HCT116 (cell line): ENCODE results near the gene OR52E8. TPM values are rescaled to one million over a fixed set of nuclear protein-coding genes. Genes with fewer than 3 reads are reported as not detected.

Experiments used
- ATAC-seq: fragments of 200-7000 bp; cut with Tn5 transposase; 2 replicates; pipeline ENCODE4 v1.9.1; 2020; ENCODE audit warnings: mild to moderate bottlenecking, moderate library complexity
- BruUV-seq: library from RNA; stranded (reverse); fragments of 400-500 nt; replicated peaks from 2 replicates; lab custom pipeline; 2021; lab: Mats Ljungman, UMichigan
- CTCF ChIA-PET: fragments of 300-600 bp; sonication (Branson Sonifier 250); formaldehyde crosslinking; loops from one replicate; lab custom pipeline; 2021; ENCODE audit warnings: antibody characterized with exemption; lab: Charles Lee
- POLR2A ChIA-PET: fragments of 300-600, 350-600 bp; sonication (Branson Sonifier 250); formaldehyde crosslinking; loops from one replicate; lab custom pipeline; 2021; ENCODE audit warnings: antibody characterized with exemption; lab: Charles Lee
- RAD21 ChIA-PET, 2 experiments: fragments of 300-600 bp; sonication (Branson Sonifier 250); formaldehyde crosslinking; loops; one replicate each; lab custom pipeline; 2023; ENCODE audit warnings: low total read pairs in 2 of 2; ENCODE audit not compliant: uncharacterized antibody in 2 of 2, unreplicated experiment in 2 of 2, low non-redundant PET in 1 of 2; lab: Charles Lee
- DNase-seq: peaks from one replicate; pipeline ENCODE4 v3.0.0-alpha.2; 2010; ENCODE audit warnings: low read depth, low spot score
- H2AFZ ChIP-seq: fragments of 200-600 bp; shearing (Covaris generic), sonication (generic); 2 replicates; pipeline ENCODE4 v1.6.1; 2017; ENCODE audit warnings: low read depth, mixed run types, mixed read lengths, antibody characterized with exemption, low read length; ENCODE audit not compliant: poor library complexity, severe bottlenecking
- H3K27ac ChIP-seq: 2 replicates; pipeline ENCODE4 v1.5.1; 2012; ENCODE audit warnings: low read depth, low read length
- H3K27me3 ChIP-seq: fragments of 200-600 bp; sonication (generic); 2 replicates; pipeline ENCODE4 v1.6.1; 2016; ENCODE audit warnings: mixed run types, low read length, mixed read lengths; ENCODE audit not compliant: insufficient read depth
- H3K36me3 ChIP-seq, 2 experiments: fragments of 200-500 bp in 1 of 2; fragments of 200-600 bp in 1 of 2; sonication (Bioruptor generic) in 1 of 2; sonication (generic) in 1 of 2; 2 replicates each; pipeline versions ENCODE4 v1.5.1 to v1.6.1; 2014 to 2016; ENCODE audit warnings: low read length in 2 of 2, inconsistent platforms in 1 of 2, mixed read lengths in 1 of 2, mixed run types in 1 of 2; ENCODE audit not compliant: insufficient read depth in 2 of 2, control insufficient read depth in 1 of 2
- H3K4me1 ChIP-seq, 2 experiments: fragments of 200-600 bp in 1 of 2; sonication (generic) in 1 of 2; 2 replicates each; pipeline versions ENCODE4 v1.5.1 to v1.6.1; 2012 to 2017; ENCODE audit warnings: low read length in 2 of 2, inconsistent platforms in 1 of 2, mild to moderate bottlenecking in 1 of 2, mixed read lengths in 1 of 2, mixed run types in 1 of 2, moderate library complexity in 1 of 2; ENCODE audit not compliant: insufficient read depth in 2 of 2, control insufficient read depth in 1 of 2
- H3K4me2 ChIP-seq: fragments of 200-600 bp; sonication (generic); 2 replicates; pipeline ENCODE4 v1.6.1; 2017; ENCODE audit warnings: mixed run types, low read length, mixed read lengths
- H3K4me3 ChIP-seq, 2 experiments: fragments of 200-600 bp in 1 of 2; sonication (generic) in 1 of 2; replicated peaks in 1 of 2; 2 replicates each; pipeline ENCODE4 v1.5.1; 2011 to 2016; ENCODE audit warnings: low read length in 2 of 2, control low read depth in 1 of 2, low read depth in 1 of 2, mild to moderate bottlenecking in 1 of 2, mixed read lengths in 1 of 2, mixed run types in 1 of 2
- H3K79me2 ChIP-seq: fragments of 200-600 bp; sonication (generic); 2 replicates; pipeline ENCODE4 v1.6.1; 2017; ENCODE audit warnings: mild to moderate bottlenecking, mixed run types, low read length, moderate library complexity, mixed read lengths; ENCODE audit not compliant: insufficient read depth
- H3K9ac ChIP-seq: fragments of 200-600 bp; sonication (generic); 2 replicates; pipeline ENCODE4 v1.6.1; 2016; ENCODE audit warnings: low read length, mixed read lengths
- H3K9me2 ChIP-seq: fragments of 200-600 bp; sonication (generic), shearing (Covaris generic); 2 replicates; pipeline ENCODE4 v1.6.1; 2017; ENCODE audit warnings: mixed run types, mild to moderate bottlenecking, moderate library complexity; ENCODE audit not compliant: insufficient read depth
- H3K9me3 ChIP-seq, 2 experiments: fragments of 200-500 bp in 1 of 2; fragments of 200-600 bp in 1 of 2; sonication (Bioruptor generic) in 1 of 2; sonication (generic) in 1 of 2; 2 replicates each; pipeline ENCODE4 v1.6.1; 2014 to 2017; ENCODE audit warnings: low read length in 2 of 2, mixed read lengths in 2 of 2, inconsistent platforms in 1 of 2, low read depth in 1 of 2, mild to moderate bottlenecking in 1 of 2, mixed run types in 1 of 2, moderate library complexity in 1 of 2; ENCODE audit not compliant: control insufficient read depth in 1 of 2, insufficient read depth in 1 of 2
- H4K20me1 ChIP-seq: fragments of 200-600 bp; sonication (generic), shearing (Covaris generic); 2 replicates; pipeline ENCODE4 v1.6.1; 2017; ENCODE audit warnings: mixed run types, mild to moderate bottlenecking, moderate library complexity; ENCODE audit not compliant: insufficient read depth
- ELF1 ChIP-seq: IDR thresholded peaks from 2 replicates; pipeline ENCODE4 v1.6.1; 2012; ENCODE audit warnings: low read depth, borderline replicate concordance
- EZH2phosphoT487 ChIP-seq: fragments of 200-600 bp; IDR thresholded peaks from 2 replicates; pipeline ENCODE4 v1.6.1; 2018; ENCODE audit warnings: antibody characterized with exemption, borderline replicate concordance
- RAD21 ChIP-seq: IDR thresholded peaks from 2 replicates; pipeline ENCODE4 v1.6.1; 2012; ENCODE audit warnings: low read depth, mild to moderate bottlenecking
- intact Hi-C: fragments of 100-400 bp; cut with micrococcal nuclease; formaldehyde crosslinking; loops from 2 replicates; pipeline ENCODE4 v1.10.0; 2022
- total RNA-seq: library from RNA; stranded (reverse); gene quantifications from one replicate; pipeline ENCODE4 v1.2.1, GENCODE V29; 2021; ENCODE audit not compliant: unreplicated experiment
- TF ChIP-seq, protein P1 (sequence below), 3 experiments: fragments of 200-600 bp in 1 of 3; sonication (generic) in 1 of 3; IDR thresholded peaks in 2 of 3; conservative IDR thresholded peaks in 1 of 3; 2 replicates each; pipeline ENCODE4 v1.5.1; 2012 to 2017; ENCODE audit warnings: low read depth in 2 of 3, low read length in 2 of 3, antibody characterized with exemption in 1 of 3, borderline replicate concordance in 1 of 3, control low read depth in 1 of 3, mild to moderate bottlenecking in 1 of 3, mixed read lengths in 1 of 3, mixed run types in 1 of 3, moderate library complexity in 1 of 3; ENCODE audit not compliant: insufficient read depth in 1 of 3

Gene OR52E8
- total RNA-seq, 1 experiment from 2014 or later: not detected

DNA sequence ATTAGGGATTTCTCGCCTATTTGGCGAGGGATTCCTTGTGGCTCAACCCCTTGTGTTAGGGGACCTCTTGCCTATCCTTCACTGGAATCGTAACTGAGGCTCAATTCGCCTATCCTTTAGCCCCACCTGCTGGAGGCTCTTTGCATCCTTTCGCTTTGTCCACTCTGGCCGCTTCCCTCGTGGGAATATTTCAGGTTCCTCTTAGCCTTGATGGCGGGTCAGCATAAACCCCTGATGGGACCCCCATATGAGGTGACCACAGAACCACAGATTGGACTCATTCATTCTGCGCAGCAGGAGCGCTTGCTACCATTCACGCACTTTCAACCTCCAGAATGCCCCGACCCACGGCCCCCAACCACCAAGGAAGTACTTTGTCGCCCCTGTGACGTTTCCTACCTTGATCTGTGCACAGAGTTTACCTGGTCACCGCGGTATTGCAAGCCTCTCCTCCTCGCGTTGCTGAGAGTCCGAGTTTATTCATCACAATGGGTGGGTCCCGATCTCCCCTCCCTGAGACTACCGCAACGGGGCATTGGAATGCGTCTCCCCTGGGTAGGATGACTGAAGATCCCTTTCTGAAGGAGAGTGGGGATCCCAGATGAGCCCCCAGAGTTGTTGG lies 48.9 kb downstream of the OR52E8 start, which contains the start of gene OR52N2:
TSS of gene OR52N2 (plus strand) at position 425 of the 622 bp plus-strand sequence. CDS start 11,412 bp downstream, outside the sequence.
- Histone ChIP-seq H3K9me2 (no peaks in the 10 kb centered on the region), H2AFZ (peak within 1 kb of the TSS; percentile 17), H3K27me3 (peaks cover 61% of the 10 kb centered on the region), H3K79me2 (no peaks in the 10 kb centered on the region), H4K20me1 (no peaks in the 10 kb centered on the region; the same call in 1 of the 2 replicates), H3K27ac (no peak within 1 kb of the TSS), H3K9ac (no peak within 1 kb of the TSS), H3K4me1 (peaks cover 0 to 4% of the 10 kb centered on the region in 2 experiments; a peak in 1 of 4 replicates), H3K4me2 (peak within 1 kb of the TSS; percentile 53), H3K36me3 (no peaks in the 10 kb centered on the region), H3K9me3 (no peaks in the 10 kb centered on the region), H3K4me3 (peak within 1 kb of the TSS in 1 of 2 experiments; percentile 11; a peak in 2 of 4 replicates)
- ChIA-PET CTCF (interaction anchor here (2.3 kb wide), 1 partner anchor 83 kb away, joined by 8 read pairs; no protein-coding TSS in a partner anchor), RAD21 (no interaction called here), POLR2A (no interaction called here)
- DNase-seq (peak; percentile 61), ATAC-seq (peak; percentile 97)
- TF ChIP-seq RAD21 (peak; percentile 88), ELF1 (no peak), EZH2phosphoT487 (0 out of 2 replicates have a peak, but pooled peaks have one; percentile 76)
- TF ChIP-seq, protein P1, sequence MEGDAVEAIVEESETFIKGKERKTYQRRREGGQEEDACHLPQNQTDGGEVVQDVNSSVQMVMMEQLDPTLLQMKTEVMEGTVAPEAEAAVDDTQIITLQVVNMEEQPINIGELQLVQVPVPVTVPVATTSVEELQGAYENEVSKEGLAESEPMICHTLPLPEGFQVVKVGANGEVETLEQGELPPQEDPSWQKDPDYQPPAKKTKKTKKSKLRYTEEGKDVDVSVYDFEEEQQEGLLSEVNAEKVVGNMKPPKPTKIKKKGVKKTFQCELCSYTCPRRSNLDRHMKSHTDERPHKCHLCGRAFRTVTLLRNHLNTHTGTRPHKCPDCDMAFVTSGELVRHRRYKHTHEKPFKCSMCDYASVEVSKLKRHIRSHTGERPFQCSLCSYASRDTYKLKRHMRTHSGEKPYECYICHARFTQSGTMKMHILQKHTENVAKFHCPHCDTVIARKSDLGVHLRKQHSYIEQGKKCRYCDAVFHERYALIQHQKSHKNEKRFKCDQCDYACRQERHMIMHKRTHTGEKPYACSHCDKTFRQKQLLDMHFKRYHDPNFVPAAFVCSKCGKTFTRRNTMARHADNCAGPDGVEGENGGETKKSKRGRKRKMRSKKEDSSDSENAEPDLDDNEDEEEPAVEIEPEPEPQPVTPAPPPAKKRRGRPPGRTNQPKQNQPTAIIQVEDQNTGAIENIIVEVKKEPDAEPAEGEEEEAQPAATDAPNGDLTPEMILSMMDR (IDR thresholded peaks at IDR 0.05 in 2 of 3, conservative IDR thresholded peaks at IDR 0.05 in 1 of 3; ENCODE audit: borderline replicate concordance in 1 of 3, insufficient read depth in 1 of 3, low read depth in 2 of 3, low read length in 2 of 3): peak; percentile 70 to 85 (median 85)
- no TSS peak for BruUV-seq
- intact Hi-C loops: loop anchor here (1.0 to 5.0 kb wide), 8 partner anchors 208 to 1626 kb away; partner anchors contain the start of gene OR51D1
